NCI-H2171 treated with DMSO at 0.1 percent for 48 hours (cell line): ENCODE measurements around the gene BOLL.
A peak's percentile ranks its signal among the peaks of the same experiment; 100 is the strongest.
"Not testable (repeated sequence)": the region's sequence is repeated elsewhere in the genome, so short reads cannot be mapped to it uniquely, and the experiment has no call there.

Experiments used
- DNase-seq: peaks from one replicate; lab custom pipeline; 2025; lab: John Stamatoyannopoulos, UW

Gene BOLL, protein sequence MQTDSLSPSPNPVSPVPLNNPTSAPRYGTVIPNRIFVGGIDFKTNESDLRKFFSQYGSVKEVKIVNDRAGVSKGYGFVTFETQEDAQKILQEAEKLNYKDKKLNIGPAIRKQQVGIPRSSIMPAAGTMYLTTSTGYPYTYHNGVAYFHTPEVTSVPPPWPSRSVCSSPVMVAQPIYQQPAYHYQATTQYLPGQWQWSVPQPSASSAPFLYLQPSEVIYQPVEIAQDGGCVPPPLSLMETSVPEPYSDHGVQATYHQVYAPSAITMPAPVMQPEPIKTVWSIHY

GRCh38 chr2:197784956-197785941 lies at the start of gene BOLL:
Gene BOLL (minus strand): TSS chr2:197785319. CDS start chr2:197781850, 3,469 bp downstream.
- DNase-seq = no peak

- DNase-seq = not testable (repeated sequence)
Measured at GRCh38 chr2:197834771-197835170, 49.7 kb upstream of the BOLL start.

- DNase-seq = no peak
Measured at GRCh38 chr2:197828464-197829135, 43.5 kb upstream of the BOLL start.

DNA sequence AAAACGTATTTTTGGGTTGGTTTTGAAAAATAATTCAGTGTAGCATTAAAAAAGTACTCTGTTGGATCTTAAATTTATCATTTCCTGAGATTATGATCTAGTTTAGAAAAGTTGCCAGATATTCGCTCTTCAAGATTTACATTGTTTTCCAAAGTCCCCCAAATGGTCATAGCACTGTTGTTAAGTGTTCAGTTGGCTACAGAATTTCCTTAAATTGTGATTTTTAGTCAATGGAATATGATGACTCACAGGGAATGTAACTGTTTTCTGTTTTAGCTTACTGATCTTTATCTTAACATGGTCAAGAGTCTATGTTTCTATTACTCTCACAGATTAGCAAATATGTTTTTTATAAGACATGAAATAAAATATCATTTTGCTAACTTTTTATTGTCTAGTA lies 42.5 kb upstream of the BOLL start:
- no peak for DNase-seq

- DNase-seq = no peak
Measured at GRCh38 chr2:197822333-197822732, 37.2 kb upstream of the BOLL start.

- no peak for DNase-seq
Measured at GRCh38 chr2:197821550-197822289, 36.6 kb upstream of the BOLL start.

GRCh38 chr2:197814526-197814925 lies 29.4 kb upstream of the BOLL start:
- no peak for DNase-seq

- DNase-seq = peak; percentile 5
Measured at GRCh38 chr2:197813093-197813787, 28.1 kb upstream of the BOLL start.

DNA sequence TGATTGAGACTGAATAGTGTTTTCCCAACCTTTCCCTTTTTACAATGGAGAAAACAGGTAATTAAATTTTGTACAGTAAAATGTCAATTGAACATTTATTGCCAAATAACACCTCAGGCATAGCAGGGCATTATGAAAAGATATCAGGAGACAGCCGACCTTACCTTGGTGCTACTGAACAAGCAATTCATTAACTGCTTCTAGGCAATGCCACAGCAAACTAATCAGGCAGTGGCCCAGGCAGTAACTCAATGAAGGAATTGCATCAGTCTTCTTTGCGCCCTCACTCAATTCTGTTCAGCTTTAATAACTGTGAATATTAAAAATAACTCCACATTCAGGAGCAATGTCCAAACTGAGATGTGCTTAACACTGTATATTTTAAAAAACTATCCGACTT lies 25.4 kb upstream of the BOLL start:
- DNase-seq = no peak

DNA sequence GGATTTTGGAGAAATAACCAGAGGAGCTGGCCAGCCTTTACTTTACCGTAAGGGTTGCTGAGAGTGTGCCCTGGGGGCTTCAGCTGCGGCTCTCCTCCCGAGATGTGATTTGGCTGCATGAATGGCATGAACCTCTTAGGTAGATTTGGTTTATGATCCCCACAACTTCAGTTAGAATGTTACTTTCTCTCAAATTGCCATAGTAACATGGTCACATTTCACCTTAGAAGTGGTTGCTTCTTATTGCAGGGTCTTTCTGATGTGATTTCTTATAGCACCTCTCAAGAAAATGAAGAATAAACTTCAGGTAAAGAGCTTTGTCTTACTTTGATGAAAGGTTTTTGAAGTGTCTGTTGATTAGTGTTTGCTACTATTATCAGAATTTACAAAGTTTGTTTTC lies 24.9 kb upstream of the BOLL start:
- no peak for DNase-seq

- no peak for DNase-seq
Measured at GRCh38 chr2:197809064-197809463, 23.9 kb upstream of the BOLL start.

DNA sequence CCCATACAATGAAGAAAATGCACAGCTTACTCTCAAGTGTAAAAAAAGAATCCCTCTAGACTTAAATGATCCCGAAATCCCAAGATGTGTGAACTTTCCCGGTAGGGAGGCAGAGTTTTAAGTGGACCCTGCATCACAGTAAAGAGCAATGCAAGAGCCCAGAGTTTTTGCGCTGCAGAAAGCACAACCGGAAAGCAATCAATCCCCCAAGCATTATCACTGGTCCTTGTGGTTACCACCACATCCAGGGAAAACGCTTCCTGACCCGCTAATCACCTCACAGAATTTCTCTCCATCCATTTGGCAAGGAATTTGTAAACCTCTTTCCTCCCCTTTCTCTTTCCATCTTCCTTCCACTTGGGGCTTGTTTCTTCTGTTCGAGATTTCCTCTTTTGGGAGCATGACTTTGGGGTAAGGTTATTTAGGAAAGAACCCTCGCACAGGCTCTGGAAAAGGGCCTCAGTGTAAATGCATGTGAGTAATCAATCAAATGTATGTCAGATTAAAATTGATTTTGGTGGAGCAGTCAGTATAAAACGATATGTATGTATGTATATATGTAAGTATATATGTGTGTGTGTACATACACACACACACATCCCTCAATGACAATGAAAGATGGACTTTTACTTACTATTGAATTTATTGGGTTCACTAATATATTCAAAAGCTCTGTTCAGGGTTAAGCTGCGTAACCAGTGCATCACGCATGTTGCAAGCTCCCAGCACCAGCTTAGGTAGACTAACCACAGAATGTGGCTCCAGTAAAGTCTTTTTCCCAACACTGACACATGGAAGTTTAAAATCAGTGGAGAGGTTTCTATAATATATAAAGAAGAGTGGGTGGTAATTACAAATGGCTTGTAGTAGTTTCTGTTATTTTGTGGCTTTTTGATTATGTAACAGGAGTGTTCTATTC lies 20.9 kb upstream of the BOLL start:
- DNase-seq = no peak

DNA sequence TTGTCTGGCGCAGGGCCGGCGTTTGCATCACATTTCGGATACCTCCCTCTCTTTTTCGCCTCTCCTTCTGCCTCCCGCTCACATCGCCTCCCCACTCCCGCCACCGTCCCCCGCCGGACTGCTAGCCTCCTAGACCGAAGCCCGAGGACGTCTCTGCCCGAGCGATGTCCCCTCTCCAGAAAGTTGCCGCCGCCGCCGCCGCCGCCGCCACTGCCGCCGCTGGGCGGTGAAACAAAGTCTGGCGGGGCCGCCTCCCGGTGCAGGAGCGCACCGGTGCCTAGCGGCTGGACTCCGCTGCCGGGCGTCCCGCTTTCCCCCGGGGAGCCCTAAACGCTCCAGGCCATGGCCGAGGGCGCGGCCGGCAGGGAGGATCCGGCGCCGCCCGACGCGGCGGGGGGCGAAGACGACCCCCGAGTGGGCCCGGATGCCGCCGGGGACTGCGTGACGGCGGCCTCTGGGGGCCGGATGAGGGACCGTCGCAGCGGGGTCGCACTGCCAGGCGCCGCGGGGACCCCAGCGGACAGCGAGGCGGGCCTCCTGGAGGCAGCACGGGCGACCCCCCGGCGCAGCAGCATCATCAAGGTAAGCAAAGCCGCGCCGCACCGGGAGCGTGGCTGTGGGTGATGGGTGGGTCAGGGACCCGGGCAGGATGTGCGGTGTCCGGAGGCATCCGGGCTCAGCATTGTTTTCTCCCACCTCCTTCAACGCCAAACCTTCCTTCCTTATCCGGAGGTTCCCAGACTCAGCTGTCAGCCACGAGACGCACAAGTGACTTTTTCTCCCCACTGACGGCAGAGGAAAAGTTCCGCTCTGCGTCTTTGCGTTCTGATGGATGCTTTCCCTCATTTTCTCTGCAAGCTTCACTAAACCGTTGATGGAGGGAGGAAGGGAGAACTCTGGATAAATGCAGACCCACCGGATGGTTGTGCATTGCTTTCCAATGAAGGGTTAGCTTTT lies 19.9 kb upstream of the BOLL start:
- no peak for DNase-seq

GRCh38 chr2:197804049-197804757 lies 19.1 kb upstream of the BOLL start, which contains the start of gene PLCL1:
Gene PLCL1 (plus strand): TSS chr2:197804593.
- peak; percentile 89 for DNase-seq

DNA sequence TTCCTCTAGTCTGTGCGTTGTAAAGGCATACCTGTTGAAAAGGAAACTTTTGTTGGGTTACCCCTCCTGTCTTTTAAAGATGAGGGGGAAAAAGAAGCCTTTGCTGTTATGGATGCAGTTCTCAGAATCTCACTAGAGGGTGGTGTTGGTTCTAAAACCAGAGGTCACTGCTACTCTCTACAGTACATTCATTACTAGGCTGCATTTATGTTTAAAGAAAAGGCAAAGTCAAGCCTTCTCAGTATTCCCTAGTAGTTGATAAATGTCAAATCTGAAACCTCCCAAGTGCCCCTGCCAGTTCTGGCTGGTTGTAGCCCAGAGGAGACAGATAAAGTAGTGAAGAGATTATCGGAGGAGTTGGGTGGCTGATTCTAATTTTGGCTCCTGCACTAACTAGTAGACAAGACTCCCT lies 17.9 kb upstream of the BOLL start:
- peak; percentile 26 for DNase-seq

- no peak for DNase-seq
Measured at GRCh38 chr2:197801033-197801432, 15.9 kb upstream of the BOLL start.

GRCh38 chr2:197800091-197800490 lies 15.0 kb upstream of the BOLL start:
- DNase-seq = no peak

- peak; percentile 35 for DNase-seq
Measured at GRCh38 chr2:197799068-197799467, 13.9 kb upstream of the BOLL start.
